Activated naive CD8-positive, alpha-beta T cell treated with anti-CD3 and anti-CD28 coated beads, Interleukin-2, amount 50 U/mL, for 16 hours (primary cell): Measurements from ENCODE around the gene CLTCL1.
"Not testable (repeated sequence)": the region's sequence is repeated elsewhere in the genome, so short reads cannot be mapped to it uniquely, and the experiment has no call there.

Experiments used
- DNase-seq: peaks from one replicate; pipeline ENCODE4 v3.0.0-alpha.2; 2020; ENCODE audit warnings: low read depth, low spot score

CLTCL1 gene

DNA sequence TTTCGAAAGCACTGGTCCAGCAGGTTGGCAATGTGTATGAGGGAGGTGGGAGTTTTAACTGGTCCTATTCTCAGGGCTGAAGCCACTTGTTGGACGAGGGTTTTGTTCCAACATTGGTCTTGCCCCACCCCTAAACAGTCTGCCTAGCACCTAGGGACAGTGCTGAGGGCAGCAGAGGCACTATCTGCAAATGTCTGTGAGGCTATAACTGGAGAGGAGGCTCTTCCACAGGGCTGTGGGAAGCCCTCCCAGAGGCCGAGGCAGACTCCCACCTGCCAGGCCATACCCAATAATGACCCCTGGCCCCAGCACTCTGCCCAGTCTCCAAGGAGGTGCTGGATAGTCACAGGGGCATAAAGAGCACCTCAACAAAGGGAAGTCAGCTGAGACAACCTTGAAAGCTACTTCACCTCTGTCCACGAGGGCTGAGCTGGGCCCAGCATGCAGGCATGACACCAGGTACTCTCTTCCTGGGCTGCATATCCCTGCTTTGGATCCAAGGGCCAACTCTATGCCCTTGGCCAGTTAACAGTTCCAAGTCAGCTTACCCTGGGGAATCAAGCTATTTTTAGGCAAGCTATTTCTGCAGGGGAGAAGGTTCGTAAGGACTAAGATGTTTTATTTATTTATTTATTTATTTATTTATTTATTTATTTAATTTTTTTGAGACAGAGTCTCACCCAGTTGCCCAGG is 72.8 kb downstream of the CLTCL1 start:
- no peak for DNase-seq

GRCh38 chr22:19216579-19216978 is 74.9 kb downstream of the CLTCL1 start:
- DNase-seq: no peak

DNA sequence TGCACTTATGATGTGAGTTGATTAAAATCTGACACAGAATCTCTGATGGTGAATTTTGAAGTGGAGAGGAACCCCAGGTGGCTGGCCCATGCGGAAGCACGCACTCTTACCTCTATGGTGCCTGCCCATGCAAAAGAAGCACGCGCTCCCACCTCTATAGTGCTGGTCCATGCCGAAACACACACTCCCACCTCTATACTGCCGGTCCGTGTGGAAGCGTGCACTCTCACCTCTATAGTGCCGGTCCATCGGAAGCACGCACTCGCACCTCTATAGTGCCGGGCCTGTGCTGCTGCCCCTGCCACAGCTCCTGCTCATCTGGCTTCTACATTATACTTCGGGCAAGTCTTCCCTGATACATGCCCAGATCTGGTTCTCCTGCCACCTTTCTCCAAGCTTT is 76.2 kb downstream of the CLTCL1 start:
- DNase-seq: no peak

- DNase-seq: no peak
Observed at GRCh38 chr22:19214078-19214473, 77.4 kb downstream of the CLTCL1 start.

- DNase-seq: no peak
Observed at GRCh38 chr22:19213442-19214077, 78.0 kb downstream of the CLTCL1 start.

DNA sequence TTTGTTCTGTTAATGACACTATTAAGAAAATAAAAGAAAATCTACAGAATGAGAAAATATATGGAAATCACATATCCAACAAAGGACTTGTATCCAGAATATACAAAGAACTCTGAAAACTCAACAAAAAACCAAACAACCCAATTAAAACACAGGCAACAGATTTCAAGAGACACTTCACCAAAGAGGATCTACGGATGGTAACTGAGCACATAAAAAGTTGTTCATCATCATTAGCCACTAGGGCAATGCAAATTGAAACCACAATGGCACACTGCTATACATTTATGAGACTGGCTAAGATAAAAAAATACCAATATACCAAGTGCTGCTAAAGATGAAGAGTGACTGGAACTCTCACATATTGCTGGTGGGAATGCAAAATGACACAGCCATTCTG is 78.5 kb downstream of the CLTCL1 start:
- no peak for DNase-seq

DNA sequence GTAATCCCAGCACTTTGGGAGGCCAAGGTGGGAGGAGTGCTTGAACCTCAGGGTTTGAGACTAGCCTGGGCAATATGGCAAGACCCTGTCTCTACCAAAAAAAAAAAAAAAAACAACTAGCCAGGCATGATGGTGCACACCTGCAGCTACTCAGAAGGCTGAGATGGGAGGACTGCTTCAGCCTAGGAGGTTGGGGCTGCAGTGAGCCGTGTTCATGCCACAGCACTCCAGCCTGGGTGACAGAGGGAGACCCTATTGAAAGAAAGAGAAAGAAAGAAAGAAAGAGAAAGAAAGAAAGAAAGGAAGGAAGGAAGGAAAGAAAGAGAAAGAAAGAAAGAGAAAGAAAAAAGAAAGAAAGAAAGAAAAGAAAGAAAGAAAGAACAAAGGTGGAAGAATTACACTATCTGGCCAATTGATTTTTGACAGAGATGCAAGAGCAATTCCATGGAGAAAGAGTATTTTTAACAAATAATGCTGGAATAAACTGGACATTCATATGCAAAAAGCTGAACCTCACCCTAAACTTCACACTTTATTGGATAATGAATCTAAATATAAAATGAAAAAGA is 79.1 kb downstream of the CLTCL1 start:
- no peak for DNase-seq

- DNase-seq: no peak
Observed at GRCh38 chr22:19210188-19210587, 81.3 kb downstream of the CLTCL1 start.

GRCh38 chr22:19208287-19208847 is 83.2 kb downstream of the CLTCL1 start:
- DNase-seq: no peak

DNA sequence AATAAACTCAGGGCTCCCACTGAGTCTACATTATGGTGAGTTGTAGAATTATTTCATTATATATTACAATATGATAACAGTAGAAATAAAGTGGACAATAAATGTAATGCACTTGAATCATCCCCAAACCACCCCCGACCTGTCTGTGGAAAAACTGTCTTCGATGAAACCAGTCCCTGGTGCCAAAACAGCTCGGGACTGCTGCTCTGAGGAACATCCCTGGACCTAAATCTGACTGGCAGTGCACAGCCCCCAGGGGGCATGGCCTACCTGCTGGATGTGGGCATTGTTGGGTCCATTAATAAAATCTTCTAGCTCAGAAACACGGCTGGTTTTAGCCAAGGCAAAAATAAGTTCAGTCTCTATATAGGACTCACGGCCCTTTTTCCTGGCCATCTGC is 83.6 kb downstream of the CLTCL1 start:
- DNase-seq: no peak

DNA sequence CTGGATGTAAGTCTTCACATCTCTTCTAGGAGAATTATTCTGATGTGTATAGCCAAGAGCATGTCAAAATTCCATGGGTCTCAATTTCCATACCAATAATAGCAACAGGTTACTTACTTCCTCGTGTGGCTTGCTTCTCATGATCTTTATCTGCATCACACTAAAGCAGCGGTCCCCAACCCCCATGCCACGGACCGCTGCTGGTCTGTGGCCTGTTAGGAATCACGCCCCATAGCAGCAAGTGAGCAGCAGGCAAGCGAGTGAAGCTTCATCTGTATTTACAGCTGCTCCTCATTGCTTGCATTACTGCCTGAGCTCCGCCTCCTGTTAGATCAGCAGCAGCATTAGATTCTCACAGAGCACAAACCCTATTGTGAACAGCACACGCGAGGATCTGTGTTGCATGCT is 84.1 kb downstream of the CLTCL1 start:
- no peak for DNase-seq

DNA sequence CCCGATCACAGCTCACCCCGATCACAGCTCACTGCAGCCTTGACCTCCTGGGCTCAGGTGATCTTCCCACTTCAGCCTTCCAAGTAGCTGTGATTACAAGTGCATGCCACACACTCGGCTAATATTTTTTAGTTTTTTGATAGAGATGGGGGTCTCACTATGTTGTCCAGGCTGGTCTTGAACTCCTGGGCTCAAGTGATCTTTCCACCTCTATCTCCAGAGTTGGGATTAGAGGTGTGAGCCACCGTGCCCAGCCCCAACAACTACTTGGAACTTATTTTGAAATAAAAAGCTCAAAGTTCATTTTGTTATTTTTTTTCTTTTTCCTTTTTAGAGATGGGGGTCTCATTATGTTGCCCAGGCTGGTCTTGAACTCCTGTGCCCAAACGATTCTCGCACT is 85.2 kb downstream of the CLTCL1 start:
- DNase-seq: no peak

- no peak for DNase-seq
Observed at GRCh38 chr22:19204640-19205039, 86.9 kb downstream of the CLTCL1 start.

- DNase-seq: no peak
Observed at GRCh38 chr22:19203834-19204233, 87.7 kb downstream of the CLTCL1 start.

DNA sequence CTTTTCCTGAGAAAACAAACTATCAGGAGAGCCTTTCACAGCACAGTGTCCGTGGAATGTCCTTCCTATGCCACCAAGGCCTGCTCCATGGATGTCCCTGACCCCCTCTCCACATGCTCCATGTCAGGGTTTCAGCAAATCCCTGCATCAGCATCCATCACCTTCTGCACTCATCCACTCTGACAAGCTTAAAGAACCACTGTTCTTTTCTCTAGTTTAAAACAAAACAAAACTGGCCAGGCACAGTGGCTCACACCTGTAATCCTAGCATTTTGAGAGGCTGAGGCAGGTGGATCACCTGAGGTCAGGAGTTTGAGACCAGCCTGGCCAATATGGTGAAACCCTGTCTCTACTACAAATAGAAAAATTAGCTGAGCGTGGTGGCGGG is 88.7 kb downstream of the CLTCL1 start:
- not testable (repeated sequence) for DNase-seq

- DNase-seq: no peak
Observed at GRCh38 chr22:19201869-19202798, 89.4 kb downstream of the CLTCL1 start.

DNA sequence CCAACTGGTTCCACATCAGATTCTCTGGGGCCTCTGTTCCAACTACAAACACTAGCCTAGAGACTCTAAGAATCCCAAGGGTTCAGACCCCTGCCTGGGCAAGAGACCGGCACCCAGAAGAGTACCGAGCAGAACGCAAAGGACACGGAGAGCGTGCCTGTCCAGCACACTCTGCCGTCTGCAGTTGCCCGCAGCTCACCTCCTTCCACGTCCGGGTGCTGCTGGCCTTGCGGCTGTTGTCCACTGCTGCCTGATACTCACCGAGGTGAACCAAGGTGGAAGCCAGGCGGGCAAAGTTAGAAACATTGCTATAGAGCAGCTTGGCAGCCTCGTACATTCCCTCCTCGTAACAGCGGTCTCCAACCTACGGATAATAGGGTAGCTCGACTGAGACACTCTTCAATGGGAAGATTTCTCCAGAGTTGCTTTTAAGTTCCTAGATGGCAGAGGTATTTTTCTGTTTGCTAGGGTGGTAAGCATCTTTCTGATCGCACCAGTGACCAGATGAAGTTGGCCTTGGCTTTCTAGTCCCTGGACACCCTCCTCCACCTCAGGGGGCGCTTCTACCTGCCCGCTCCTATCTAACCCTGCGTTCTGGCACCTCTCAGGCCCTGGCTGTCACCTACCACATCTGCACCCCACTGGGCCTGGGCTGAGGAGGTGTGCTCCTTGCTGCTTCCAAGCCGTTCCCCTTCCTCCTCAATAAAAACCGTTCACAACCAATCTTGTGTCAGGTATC is 90.2 kb downstream of the CLTCL1 start:
- no peak for DNase-seq

DNA sequence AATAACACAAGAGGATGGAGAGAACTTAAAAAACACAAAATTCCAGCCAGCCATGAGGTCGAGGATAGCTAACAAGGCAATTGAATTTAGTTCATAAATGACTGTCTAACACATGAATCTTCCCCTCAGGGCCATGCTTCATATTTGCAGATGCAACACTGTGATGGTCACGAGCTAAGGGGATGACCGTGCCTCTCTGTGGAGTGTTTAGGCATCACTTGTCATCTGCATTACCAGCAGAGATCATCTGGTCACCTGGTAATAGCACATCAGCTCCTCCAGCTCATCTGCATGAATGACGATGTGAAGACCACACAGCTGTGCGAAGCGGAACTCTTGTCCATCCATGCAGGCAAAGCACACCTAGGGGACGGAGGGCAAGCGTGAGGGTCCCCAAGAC is 92.0 kb downstream of the CLTCL1 start:
- DNase-seq: no peak

GRCh38 chr22:19197997-19198865 is 93.3 kb downstream of the CLTCL1 start:
- no peak for DNase-seq
